HEK293 (cell line): ENCODE data around the gene TIGD7.
A peak's percentile ranks its signal among the peaks of the same experiment; 100 is the strongest.

Experiments used
- CTCF ChIA-PET: fragments of 350-600 bp; formaldehyde crosslinking; extraction: SDS; loops from one replicate; lab custom pipeline; 2021; ENCODE audit warnings: antibody characterized with exemption; lab: Yijun Ruan, JAX
- POLR2A ChIA-PET: fragments of 300-600 bp; formaldehyde crosslinking; extraction: SDS; loops from one replicate; lab custom pipeline; 2020; ENCODE audit warnings: antibody characterized with exemption, inconsistent platforms; lab: Yijun Ruan, JAX
- H3K27ac ChIP-seq: fragments of 200-500 bp; sonication (Bioruptor generic); 2 replicates; pipeline ENCODE4 v1.5.1; 2014; ENCODE audit warnings: low read depth, low read length, control low read depth, inconsistent platforms; ENCODE audit errors: extremely low read depth
- H3K36me3 ChIP-seq, 2 experiments: fragments of 200-500 bp in 1 of 2; sonication (Bioruptor generic) in 1 of 2; 1 replicate in 1 of 2; 2 replicates in 1 of 2; pipeline ENCODE4 v1.5.1; 2014 to 2017; ENCODE audit warnings: inconsistent platforms in 2 of 2, low read length in 2 of 2; ENCODE audit not compliant: control insufficient read depth in 2 of 2, insufficient read depth in 1 of 2
- H3K4me1 ChIP-seq: fragments of 200-500 bp; sonication (Bioruptor generic); 2 replicates; pipeline ENCODE4 v1.5.1; 2014; ENCODE audit warnings: mild to moderate bottlenecking, low read length, inconsistent platforms; ENCODE audit not compliant: control insufficient read depth, insufficient read depth
- H3K4me3 ChIP-seq: 2 replicates; pipeline ENCODE4 v1.5.1; 2011; ENCODE audit warnings: low read depth, mild to moderate bottlenecking, control low read depth, low read length, moderate library complexity
- H3K9me3 ChIP-seq: fragments of 200-500 bp; sonication (Bioruptor generic); 2 replicates; pipeline ENCODE4 v1.5.1; 2014; ENCODE audit warnings: low read depth, low read length, inconsistent platforms; ENCODE audit not compliant: control insufficient read depth, insufficient read depth
- ATF2 ChIP-seq: fragments of 450-650 bp; formaldehyde crosslinking; IDR thresholded peaks from 2 replicates; pipeline ENCODE4 v1.5.1; 2016; ENCODE audit warnings: missing biosample characterization, missing genetic modification characterization, low read depth
- BCL11A ChIP-seq: fragments of 450-650 bp; formaldehyde crosslinking; IDR thresholded peaks from 2 replicates; pipeline ENCODE4 v1.5.1; 2016; ENCODE audit warnings: low read depth, missing biosample characterization, missing genetic modification characterization
- HIC1 ChIP-seq: fragments of 450-650 bp; formaldehyde crosslinking; IDR thresholded peaks from 2 replicates; pipeline ENCODE4 v1.5.1; 2016; ENCODE audit warnings: missing biosample characterization, missing genetic modification characterization
- KLF17 ChIP-seq: fragments of 450-650 bp; formaldehyde crosslinking; IDR thresholded peaks from 2 replicates; pipeline ENCODE4 v1.5.1; 2016; ENCODE audit warnings: missing biosample characterization, missing genetic modification characterization
- PRDM1 ChIP-seq: fragments of 450-650 bp; formaldehyde crosslinking; IDR thresholded peaks from 2 replicates; pipeline ENCODE4; 2016; ENCODE audit warnings: missing biosample characterization, missing genetic modification characterization
- PRDM10 ChIP-seq: fragments of 450-650 bp; formaldehyde crosslinking; IDR thresholded peaks from 2 replicates; pipeline ENCODE4 v1.5.1; 2016; ENCODE audit warnings: missing biosample characterization, missing genetic modification characterization
- SALL2 ChIP-seq: fragments of 450-650 bp; formaldehyde crosslinking; IDR thresholded peaks from 2 replicates; pipeline ENCODE4 v1.5.0; 2017; ENCODE audit warnings: missing biosample characterization, mild to moderate bottlenecking, missing genetic modification characterization, borderline replicate concordance
- TSHZ1 ChIP-seq: fragments of 450-650 bp; formaldehyde crosslinking; IDR thresholded peaks from 2 replicates; pipeline ENCODE4 v1.5.1; 2016; ENCODE audit warnings: missing biosample characterization, missing genetic modification characterization, borderline replicate concordance
- YY1 ChIP-seq: fragments of 450-650 bp; formaldehyde crosslinking; IDR thresholded peaks from 2 replicates; pipeline ENCODE4 v1.5.1; 2018; ENCODE audit warnings: missing biosample characterization, missing genetic modification characterization
- ZBTB1 ChIP-seq: fragments of 450-650 bp; formaldehyde crosslinking; IDR thresholded peaks from 2 replicates; pipeline ENCODE4 v1.5.1; 2016; ENCODE audit warnings: missing biosample characterization, missing genetic modification characterization
- ZNF19 ChIP-seq: fragments of 450-650 bp; formaldehyde crosslinking; IDR thresholded peaks from 2 replicates; pipeline ENCODE4; 2016; ENCODE audit warnings: missing biosample characterization, missing genetic modification characterization, low read depth
- ZNF211 ChIP-seq: fragments of 450-650 bp; formaldehyde crosslinking; IDR thresholded peaks from 2 replicates; pipeline ENCODE4 v1.5.1; 2016; ENCODE audit warnings: low read depth, missing biosample characterization, missing genetic modification characterization
- ZNF221 ChIP-seq: fragments of 450-650 bp; formaldehyde crosslinking; IDR thresholded peaks from 2 replicates; pipeline ENCODE4 v1.5.1; 2017; ENCODE audit warnings: missing biosample characterization, missing genetic modification characterization, borderline replicate concordance
- ZNF341 ChIP-seq: fragments of 450-650 bp; formaldehyde crosslinking; IDR thresholded peaks from 2 replicates; pipeline ENCODE4; 2016; ENCODE audit warnings: low read depth, missing biosample characterization, missing genetic modification characterization
- ZNF350 ChIP-seq: fragments of 450-650 bp; formaldehyde crosslinking; IDR thresholded peaks from 2 replicates; pipeline ENCODE4 v1.5.0; 2017; ENCODE audit warnings: missing biosample characterization, mild to moderate bottlenecking, missing genetic modification characterization
- ZNF48 ChIP-seq: fragments of 450-650 bp; formaldehyde crosslinking; IDR thresholded peaks from 2 replicates; pipeline ENCODE4 v1.5.1; 2016; ENCODE audit warnings: missing biosample characterization, missing genetic modification characterization
- ZNF521 ChIP-seq: fragments of 450-650 bp; formaldehyde crosslinking; IDR thresholded peaks from 2 replicates; pipeline ENCODE4 v1.5.1; 2017; ENCODE audit warnings: missing biosample characterization, mild to moderate bottlenecking, missing genetic modification characterization
- ZNF530 ChIP-seq: fragments of 450-650 bp; formaldehyde crosslinking; IDR thresholded peaks from 2 replicates; pipeline ENCODE4 v1.5.1; 2016; ENCODE audit warnings: low read depth, missing biosample characterization, missing genetic modification characterization
- ZNF596 ChIP-seq: fragments of 450-650 bp; IDR thresholded peaks from 2 replicates; pipeline ENCODE4 v1.5.0; 2018; ENCODE audit warnings: missing biosample characterization, mild to moderate bottlenecking, missing genetic modification characterization, moderate library complexity
- ZNF626 ChIP-seq: fragments of 450-650 bp; sonication (Bioruptor Pico); formaldehyde crosslinking; IDR thresholded peaks from 2 replicates; pipeline ENCODE4 v1.5.1; 2018; ENCODE audit warnings: missing biosample characterization, missing genetic modification characterization, inconsistent platforms
- ZNF791 ChIP-seq: fragments of 450-650 bp; formaldehyde crosslinking; IDR thresholded peaks from 2 replicates; pipeline ENCODE4 v1.5.1; 2016; ENCODE audit warnings: missing biosample characterization, missing genetic modification characterization
- ZNF837 ChIP-seq: fragments of 450-650 bp; formaldehyde crosslinking; IDR thresholded peaks from 2 replicates; pipeline ENCODE4 v1.5.1; 2016; ENCODE audit warnings: missing biosample characterization, missing genetic modification characterization

TIGD7 gene

GRCh38 chr16:3305109-3306068 lies at the start of gene TIGD7, which contains the start of gene ZNF75A:
TSS of gene TIGD7 (minus strand) at chr16:3305430. CDS start at chr16:3300614, 4,816 bp downstream.
TSS of gene ZNF75A (plus strand) at chr16:3305497. CDS start at chr16:3308429, 2,932 bp downstream.
- no peaks in the 10 kb centered on the region for H3K4me1 ChIP-seq
- H3K27ac ChIP-seq = peak within 1 kb of the TSS; percentile 64
- no peaks in the 10 kb centered on the region; the same call in 1 of the 2 replicates for H3K9me3 ChIP-seq
- peaks cover 20 to 49% of the 10 kb centered on the region in 2 experiments; a peak in 2 of 3 replicates for H3K36me3 ChIP-seq
- H3K4me3 ChIP-seq = peak within 1 kb of the TSS; percentile 77
- ChIA-PET CTCF (interaction anchor here (0.7 kb wide), 1 partner anchor 98 kb away, joined by 3 read pairs; no protein-coding TSS in a partner anchor), POLR2A (interaction anchor here (0.9 to 3.4 kb wide), 3 partner anchors 9 to 139 kb away, joined by 3 to 21 read pairs (median 4); partner anchors contain the start of gene ZNF263)
- TF ChIP-seq ZNF596 (no peak), YY1 (tag by site-specific recombination) (peak; percentile 89), PRDM1 (tag by site-specific recombination) (no peak), KLF17 (0 out of 2 replicates have a peak, but pooled peaks have one; percentile 33), PRDM10 (0 out of 2 replicates have a peak, but pooled peaks have one; percentile 6), ZNF791 (tag by site-specific recombination) (no peak), ZNF626 (tag by site-specific recombination) (no peak), HIC1 (peak; percentile 47; the same call in 1 of the 2 replicates), TSHZ1 (tag by site-specific recombination) (no peak), ZNF221 (no peak), ZNF837 (no peak), ZNF530 (tag by site-specific recombination) (no peak), SALL2 (no peak), ZNF521 (no peak), ZNF350 (no peak), ZNF48 (no peak), ZNF211 (tag by site-specific recombination) (no peak), ZNF341 (tag by site-specific recombination) (0 out of 2 replicates have a peak, but pooled peaks have one; percentile 5), ATF2 (tag by site-specific recombination) (no peak), ZBTB1 (tag by site-specific recombination) (no peak), ZNF19 (tag by site-specific recombination) (no peak), BCL11A (tag by site-specific recombination) (no peak)
